GM18519 (cell line): ENCODE data around the gene VN1R5.
"Not testable (repeated sequence)": the region's sequence is repeated elsewhere in the genome, so short reads cannot be mapped to it uniquely, and the experiment has no call there.

Experiments
- ATAC-seq: cut with Tn5 transposase; IDR thresholded peaks from one replicate; pipeline ENCODE4 v1.9.1; 2021; ENCODE audit warnings: mild to moderate bottlenecking, moderate library complexity; ENCODE audit not compliant: unreplicated experiment, low FRiP score

Gene VN1R5

GRCh38 chr1:247255772-247256171 lies at the start of gene VN1R5:
Gene VN1R5 (plus strand): TSS chr1:247256072.
- ATAC-seq = not testable (repeated sequence)

GRCh38 chr1:247209396-247209795 lies 46.5 kb upstream of the VN1R5 start:
- no peak for ATAC-seq

- ATAC-seq = peak; percentile 0
Observed at GRCh38 chr1:247210062-247210375, 45.9 kb upstream of the VN1R5 start.

- ATAC-seq = peak; percentile 88
Observed at GRCh38 chr1:247210376-247211117, 45.3 kb upstream of the VN1R5 start.

- no peak for ATAC-seq
Observed at GRCh38 chr1:247211339-247211738, 44.5 kb upstream of the VN1R5 start.

GRCh38 chr1:247212012-247212411 lies 43.9 kb upstream of the VN1R5 start:
- peak; percentile 51 for ATAC-seq

GRCh38 chr1:247212627-247213617 lies 43.0 kb upstream of the VN1R5 start:
- ATAC-seq = no peak

- no peak for ATAC-seq
Observed at GRCh38 chr1:247216261-247216660, 39.6 kb upstream of the VN1R5 start.

GRCh38 chr1:247218121-247218651 lies 37.7 kb upstream of the VN1R5 start:
- ATAC-seq = no peak

- not testable (repeated sequence) for ATAC-seq
Observed at GRCh38 chr1:247220280-247220679, 35.6 kb upstream of the VN1R5 start.

GRCh38 chr1:247222840-247223239 lies 33.0 kb upstream of the VN1R5 start:
- ATAC-seq = no peak

- no peak for ATAC-seq
Observed at GRCh38 chr1:247224822-247225221, 31.1 kb upstream of the VN1R5 start.

GRCh38 chr1:247228133-247228532 lies 27.7 kb upstream of the VN1R5 start:
- no peak for ATAC-seq

GRCh38 chr1:247241691-247242090 lies 14.2 kb upstream of the VN1R5 start:
- no peak for ATAC-seq

GRCh38 chr1:247243524-247244137 lies 12.2 kb upstream of the VN1R5 start:
- ATAC-seq = no peak

GRCh38 chr1:247246325-247247115 lies 9.4 kb upstream of the VN1R5 start:
- ATAC-seq = no peak

GRCh38 chr1:247247568-247247967 lies 8.3 kb upstream of the VN1R5 start:
- no peak for ATAC-seq

- no peak for ATAC-seq
Observed at GRCh38 chr1:247266053-247266452, 10.2 kb downstream of the VN1R5 start.

- no peak for ATAC-seq
Observed at GRCh38 chr1:247268390-247269045, 12.6 kb downstream of the VN1R5 start.

- ATAC-seq = no peak
Observed at GRCh38 chr1:247269133-247269532, 13.3 kb downstream of the VN1R5 start.
